NB4 (cell line): Measurements from ENCODE around the gene BSDC1.

Source experiments
- DNase-seq: peaks from one replicate; pipeline ENCODE4 v3.0.0; 2010; ENCODE audit warnings: low read depth
- H3K4me3 ChIP-seq: one replicate; pipeline ENCODE4 v1.5.1; 2011; ENCODE audit warnings: mild to moderate bottlenecking, low read depth, low read length, moderate library complexity
- CTCF ChIP-seq: IDR thresholded peaks from one replicate; pipeline ENCODE4 v1.5.1; 2012; ENCODE audit warnings: low read depth, low read length
- MAX ChIP-seq: IDR thresholded peaks from 2 replicates; pipeline ENCODE4 v1.6.1; 2011; ENCODE audit warnings: low read depth, low read length
- MYC ChIP-seq: IDR thresholded peaks from 2 replicates; pipeline ENCODE4 v1.6.1; 2011; ENCODE audit warnings: low read depth, low read length
- POLR2A ChIP-seq: IDR thresholded peaks from 2 replicates; pipeline ENCODE4 v1.6.1; 2011; ENCODE audit warnings: mild to moderate bottlenecking; ENCODE audit not compliant: insufficient read length; ENCODE audit errors: extremely low read depth

BSDC1 gene

GRCh38 chr1:32352239-32352745 is 41.9 kb downstream of the BSDC1 start:
- TF ChIP-seq MAX: no peak
- TF ChIP-seq MYC: no peak
- no peak for TF ChIP-seq POLR2A
- TF ChIP-seq CTCF: no peak
- no peak for DNase-seq
- peak overlapping the region; percentile 44 for H3K4me3 ChIP-seq

- peak overlapping the region; percentile 57 for H3K4me3 ChIP-seq
- TF ChIP-seq POLR2A (peak; percentile 49), MAX (no peak)
- DNase-seq: peak; percentile 91
Observed at GRCh38 chr1:32351399-32352238, 42.6 kb downstream of the BSDC1 start.

GRCh38 chr1:32350785-32351398 is 43.3 kb downstream of the BSDC1 start:
- H3K4me3 ChIP-seq: peak overlapping the region; percentile 57
- peak; percentile 30 for TF ChIP-seq CTCF
- TF ChIP-seq POLR2A: peak; percentile 41
- TF ChIP-seq MAX: peak; percentile 82
- TF ChIP-seq MYC: peak; percentile 86
- peak; percentile 72 for DNase-seq

- TF ChIP-seq POLR2A (no peak), CTCF (no peak), MAX (no peak), MYC (no peak)
- peak; percentile 86 for DNase-seq
- no peak overlapping the region for H3K4me3 ChIP-seq
Observed at GRCh38 chr1:32349211-32349708, 45.0 kb downstream of the BSDC1 start.

GRCh38 chr1:32346532-32347157 is 47.6 kb downstream of the BSDC1 start:
- DNase-seq: no peak
- no peak overlapping the region for H3K4me3 ChIP-seq
- TF ChIP-seq MAX: no peak
- TF ChIP-seq MYC: no peak
- TF ChIP-seq POLR2A: no peak
- TF ChIP-seq CTCF: no peak
